Thoracic aorta (tissue), 2 donors: ENCODE data around the gene NAT16. TPM values are rescaled to one million over a fixed set of nuclear protein-coding genes. Genes with fewer than 3 reads are reported as not detected.
"Not testable (repeated sequence)": the region's sequence is repeated elsewhere in the genome, so short reads cannot be mapped to it uniquely, and the experiment has no call there.

Source experiments
- ATAC-seq: fragments of 150-250 bp; one replicate; pipeline ENCODE4 v1.8.0; 2017; ENCODE audit warnings: low read depth; ENCODE audit not compliant: insufficient number of reproducible peaks, low FRiP score
- DNase-seq: peaks from one replicate; pipeline ENCODE4 v3.0.0-alpha.2; 2020; ENCODE audit warnings: low spot score
- H3K27ac ChIP-seq, 2 donors: fragments of 200-600 bp; sonication (generic); 1 replicate in 1 of 2; 2 replicates in 1 of 2; pipeline ENCODE4 v1.5.1; 2016; ENCODE audit warnings: mild to moderate bottlenecking in 2 of 2, moderate library complexity in 2 of 2
- H3K27me3 ChIP-seq: fragments of 200-600 bp; sonication (generic); replicated peaks from 2 replicates; pipeline ENCODE4 v1.6.0; 2016; ENCODE audit warnings: mild to moderate bottlenecking; ENCODE audit not compliant: insufficient read depth
- H3K36me3 ChIP-seq: fragments of 200-600 bp; sonication (generic); one replicate; pipeline ENCODE4 v1.5.1; 2016
- H3K4me1 ChIP-seq, 2 donors: fragments of 200-600 bp; sonication (generic); 1 replicate in 1 of 2; 2 replicates in 1 of 2; pipeline versions ENCODE4 v1.5.1 to v1.6.0; 2016; ENCODE audit warnings: low read depth in 2 of 2, mild to moderate bottlenecking in 1 of 2; ENCODE audit not compliant: control insufficient read depth in 1 of 2
- H3K4me3 ChIP-seq: fragments of 200-600 bp; sonication (generic); 2 replicates; pipeline ENCODE4 v1.5.1; 2016; ENCODE audit warnings: mild to moderate bottlenecking
- H3K9me3 ChIP-seq: fragments of 200-600 bp; sonication (generic); 2 replicates; pipeline ENCODE4 v1.5.1; 2016
- total RNA-seq, 2 donors: library from RNA; depleted of rRNA; stranded (reverse); fragments of >200 nt; gene quantifications; one replicate each; pipeline versions ENCODE4 v1.1.0 to v1.2.3, GENCODE V29; 2016
- TF ChIP-seq, protein P1 (sequence below): fragments of 200-600 bp; sonication (generic); IDR thresholded peaks from one replicate; pipeline ENCODE4 v1.5.1; 2019; ENCODE audit warnings: antibody characterized with exemption

The NAT16 gene
- total RNA-seq, 2 donors from 2014 or later: not detected

DNA sequence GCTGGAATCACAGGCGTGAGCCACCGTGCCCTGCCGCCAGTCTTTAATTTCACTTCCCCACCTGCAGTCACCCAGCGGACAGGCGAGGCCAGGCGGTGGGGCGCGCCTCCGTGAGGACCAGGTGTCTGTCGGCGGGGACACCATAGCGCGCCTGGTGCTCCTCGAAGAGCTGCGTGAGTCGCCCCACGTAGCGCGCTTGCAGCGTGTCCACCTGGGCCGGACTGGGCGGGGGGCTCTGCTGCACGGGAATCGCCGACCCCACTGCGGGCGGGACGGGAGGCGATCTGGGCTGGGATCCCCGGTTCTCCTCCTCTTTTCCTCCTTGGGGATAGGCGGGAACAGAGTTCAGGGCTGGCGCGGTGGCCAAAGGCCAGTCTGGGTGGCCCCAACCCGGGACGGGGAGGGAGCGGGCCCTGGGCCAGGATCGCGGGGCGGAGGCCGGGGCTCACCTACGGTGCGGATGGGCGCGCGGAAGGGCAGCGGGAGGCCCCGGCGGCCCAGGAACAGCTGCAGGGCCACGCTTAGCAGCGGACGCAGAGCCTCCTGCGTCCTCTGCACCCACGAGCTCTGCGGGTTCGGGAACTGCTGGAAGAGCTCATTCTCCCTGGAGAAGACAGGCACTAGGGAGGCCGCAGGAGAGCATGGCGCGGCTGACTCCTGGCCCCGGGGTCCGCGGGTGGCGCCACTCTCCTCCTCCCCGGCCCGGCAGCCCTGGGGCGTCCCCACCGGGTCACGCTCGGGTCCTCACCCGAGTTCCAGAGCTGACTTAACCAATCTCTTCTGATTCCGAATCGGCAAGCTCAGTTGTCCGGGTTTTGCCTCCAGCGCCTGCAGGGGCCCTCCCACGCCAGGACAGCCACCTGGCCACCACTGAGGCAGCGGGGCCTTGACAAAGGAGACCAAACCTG is 21.9 kb upstream of the NAT16 start:
- TF ChIP-seq, protein P1, sequence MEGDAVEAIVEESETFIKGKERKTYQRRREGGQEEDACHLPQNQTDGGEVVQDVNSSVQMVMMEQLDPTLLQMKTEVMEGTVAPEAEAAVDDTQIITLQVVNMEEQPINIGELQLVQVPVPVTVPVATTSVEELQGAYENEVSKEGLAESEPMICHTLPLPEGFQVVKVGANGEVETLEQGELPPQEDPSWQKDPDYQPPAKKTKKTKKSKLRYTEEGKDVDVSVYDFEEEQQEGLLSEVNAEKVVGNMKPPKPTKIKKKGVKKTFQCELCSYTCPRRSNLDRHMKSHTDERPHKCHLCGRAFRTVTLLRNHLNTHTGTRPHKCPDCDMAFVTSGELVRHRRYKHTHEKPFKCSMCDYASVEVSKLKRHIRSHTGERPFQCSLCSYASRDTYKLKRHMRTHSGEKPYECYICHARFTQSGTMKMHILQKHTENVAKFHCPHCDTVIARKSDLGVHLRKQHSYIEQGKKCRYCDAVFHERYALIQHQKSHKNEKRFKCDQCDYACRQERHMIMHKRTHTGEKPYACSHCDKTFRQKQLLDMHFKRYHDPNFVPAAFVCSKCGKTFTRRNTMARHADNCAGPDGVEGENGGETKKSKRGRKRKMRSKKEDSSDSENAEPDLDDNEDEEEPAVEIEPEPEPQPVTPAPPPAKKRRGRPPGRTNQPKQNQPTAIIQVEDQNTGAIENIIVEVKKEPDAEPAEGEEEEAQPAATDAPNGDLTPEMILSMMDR: no peak
- Histone ChIP-seq H3K36me3 (no peaks in the 10 kb centered on the region), H3K27me3 (peaks cover 9% of the 10 kb centered on the region), H3K9me3 (no peaks in the 10 kb centered on the region), H3K4me1 (peaks cover 5 to 9% of the 10 kb centered on the region in 2 donors), H3K4me3 (peak overlapping the region; percentile 51), H3K27ac (no peak overlapping the region)
- ATAC-seq (no peak), DNase-seq (no peak)

- TF ChIP-seq, protein P1: no peak
- Histone ChIP-seq H3K27me3 (peaks cover 9% of the 10 kb centered on the region), H3K9me3 (no peaks in the 10 kb centered on the region), H3K27ac (no peak within 1 kb of the TSS), H3K36me3 (no peaks in the 10 kb centered on the region), H3K4me1 (peaks cover 5 to 9% of the 10 kb centered on the region in 2 donors), H3K4me3 (peak within 1 kb of the TSS; percentile 51)
- ATAC-seq: no peak
- DNase-seq: no peak
Observed at GRCh38 chr7:101200862-101201599, 20.9 kb upstream of the NAT16 start, which contains the start of gene MOGAT3. MOGAT3 (minus strand) TSS chr7:101201036; CDS start chr7:101200854, 182 bp downstream.

DNA sequence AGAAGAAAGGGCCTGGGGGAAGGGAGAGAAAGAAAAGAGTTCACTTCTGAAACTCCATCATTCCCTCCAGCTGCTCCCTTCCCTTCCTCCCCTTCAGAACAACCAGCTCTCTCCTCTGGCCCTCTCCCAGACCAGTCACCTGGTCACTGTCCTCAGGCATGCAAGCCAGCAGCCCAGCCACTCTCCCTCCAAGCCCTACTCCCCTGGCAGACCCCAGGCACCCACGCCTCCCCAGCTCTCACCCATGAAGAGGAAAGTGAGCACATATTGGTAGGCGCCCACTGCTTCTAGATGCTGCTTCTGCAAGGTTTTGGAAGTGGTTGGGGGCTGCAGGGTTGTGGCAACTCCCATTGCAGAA is 20.4 kb upstream of the NAT16 start:
- Histone ChIP-seq H3K27ac (no peak overlapping the region), H3K4me1 (peaks cover 5 to 9% of the 10 kb centered on the region in 2 donors), H3K36me3 (no peaks in the 10 kb centered on the region), H3K27me3 (peaks cover 9% of the 10 kb centered on the region), H3K9me3 (no peaks in the 10 kb centered on the region), H3K4me3 (no peak overlapping the region)
- ATAC-seq (no peak), DNase-seq (no peak)
- TF ChIP-seq, protein P1: no peak

GRCh38 chr7:101199522-101199921 is 19.4 kb upstream of the NAT16 start:
- not testable (repeated sequence) for H3K36me3 ChIP-seq, H3K4me1 ChIP-seq, H3K27me3 ChIP-seq, ATAC-seq, H3K27ac ChIP-seq, H3K4me3 ChIP-seq, DNase-seq, H3K9me3 ChIP-seq

GRCh38 chr7:101198476-101198875 is 18.4 kb upstream of the NAT16 start:
- Histone ChIP-seq H3K36me3 (no peaks in the 10 kb centered on the region), H3K27me3 (peaks cover 9% of the 10 kb centered on the region), H3K4me3 (no peak overlapping the region), H3K9me3 (no peaks in the 10 kb centered on the region), H3K4me1 (peaks cover 5 to 9% of the 10 kb centered on the region in 2 donors), H3K27ac (no peak overlapping the region)
- ATAC-seq (no peak), DNase-seq (no peak)
- TF ChIP-seq, protein P1: no peak
